Adrenal gland (tissue), 5 donors: Measurements from ENCODE around the gene RUBCN.

Experiments
- POLR2A ChIP-seq, 2 donors: fragments of 450-650 bp; IDR thresholded peaks; one replicate each; pipeline ENCODE4 v1.6.1; 2017; ENCODE audit warnings: antibody characterized with exemption in 2 of 2, mild to moderate bottlenecking in 2 of 2, moderate library complexity in 1 of 2
- TF ChIP-seq, protein P1 (sequence below), 6 experiments: fragments of 450-650 bp in 4 of 6; fragments of 200-600 bp in 2 of 6; sonication (generic) in 1 of 6; IDR thresholded peaks; 1 replicate in 5 of 6; 2 replicates in 1 of 6; pipeline versions ENCODE4 v1.5.1 to v1.8.0; 2016 to 2021; ENCODE audit warnings: antibody characterized with exemption in 6 of 6, mild to moderate bottlenecking in 2 of 6, moderate library complexity in 1 of 6
- donor health status: DM: no; HTN: no; CAD: no.

GRCh38 chr3:197700095-197700494 is 36.6 kb downstream of the RUBCN start:
- TF ChIP-seq, protein P1, sequence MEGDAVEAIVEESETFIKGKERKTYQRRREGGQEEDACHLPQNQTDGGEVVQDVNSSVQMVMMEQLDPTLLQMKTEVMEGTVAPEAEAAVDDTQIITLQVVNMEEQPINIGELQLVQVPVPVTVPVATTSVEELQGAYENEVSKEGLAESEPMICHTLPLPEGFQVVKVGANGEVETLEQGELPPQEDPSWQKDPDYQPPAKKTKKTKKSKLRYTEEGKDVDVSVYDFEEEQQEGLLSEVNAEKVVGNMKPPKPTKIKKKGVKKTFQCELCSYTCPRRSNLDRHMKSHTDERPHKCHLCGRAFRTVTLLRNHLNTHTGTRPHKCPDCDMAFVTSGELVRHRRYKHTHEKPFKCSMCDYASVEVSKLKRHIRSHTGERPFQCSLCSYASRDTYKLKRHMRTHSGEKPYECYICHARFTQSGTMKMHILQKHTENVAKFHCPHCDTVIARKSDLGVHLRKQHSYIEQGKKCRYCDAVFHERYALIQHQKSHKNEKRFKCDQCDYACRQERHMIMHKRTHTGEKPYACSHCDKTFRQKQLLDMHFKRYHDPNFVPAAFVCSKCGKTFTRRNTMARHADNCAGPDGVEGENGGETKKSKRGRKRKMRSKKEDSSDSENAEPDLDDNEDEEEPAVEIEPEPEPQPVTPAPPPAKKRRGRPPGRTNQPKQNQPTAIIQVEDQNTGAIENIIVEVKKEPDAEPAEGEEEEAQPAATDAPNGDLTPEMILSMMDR (IDR thresholded peaks at IDR 0.05): no peak
- TF ChIP-seq POLR2A (IDR thresholded peaks at IDR 0.05): no peak
